Astrocyte of the spinal cord (primary cell): Measurements from ENCODE around the gene CEACAM16.

ENCODE experiments used
- DNase-seq: peaks from one replicate; pipeline ENCODE4 v3.0.0; 2011; ENCODE audit warnings: low read depth, low spot score
- H3K4me3 ChIP-seq: 2 replicates; pipeline ENCODE4 v1.5.1; 2011; ENCODE audit warnings: low read depth, mild to moderate bottlenecking, low read length, moderate library complexity
- in situ Hi-C: cut with HindIII; loops from 2 replicates; pipeline ENCODE4 v1.10.0; 2017; ENCODE audit warnings: low sequenced_read_pairs
- TF ChIP-seq, protein P1 (sequence below): IDR thresholded peaks from 2 replicates; pipeline ENCODE4 v1.5.1; 2012; ENCODE audit warnings: low read depth, mild to moderate bottlenecking, low read length, inconsistent platforms

The CEACAM16 gene

DNA sequence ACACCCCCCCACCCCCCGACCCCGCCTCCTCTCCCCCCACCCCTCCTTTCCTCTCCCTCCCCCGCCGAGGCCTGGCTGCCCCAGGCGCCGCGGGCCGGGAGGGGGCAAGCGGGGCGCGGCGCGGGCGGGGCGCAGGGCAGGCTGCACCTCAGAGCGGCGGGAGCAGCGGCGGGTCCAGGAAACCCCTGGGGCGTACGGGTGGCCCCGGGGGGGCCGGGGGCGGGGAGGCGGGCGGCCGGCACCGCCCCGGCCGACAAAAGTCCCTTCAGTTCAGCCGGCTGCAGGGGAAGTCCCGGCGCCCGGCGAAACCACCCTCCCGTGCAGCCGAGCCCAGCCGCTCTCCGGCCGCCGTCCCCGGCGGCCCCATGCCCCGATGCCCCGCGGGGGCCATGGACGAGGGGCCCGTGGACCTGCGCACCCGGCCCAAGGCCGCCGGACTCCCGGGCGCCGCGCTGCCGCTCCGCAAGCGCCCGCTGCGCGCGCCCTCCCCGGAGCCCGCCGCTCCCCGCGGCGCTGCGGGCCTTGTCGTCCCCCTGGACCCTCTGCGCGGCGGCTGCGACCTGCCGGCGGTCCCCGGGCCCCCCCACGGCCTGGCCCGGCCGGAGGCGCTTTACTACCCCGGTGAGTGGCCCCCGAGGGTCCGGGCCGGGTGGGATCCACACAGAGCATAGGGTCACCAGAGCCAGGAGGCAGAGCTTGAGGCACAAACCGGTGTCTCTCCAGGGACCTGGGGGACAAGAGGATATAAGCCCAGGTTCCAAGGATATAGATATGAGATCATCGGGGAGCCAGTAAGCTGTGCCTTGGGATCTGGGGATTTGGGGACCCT is 49.7 kb downstream of the CEACAM16 start, which contains the start of gene BCL3:
Gene BCL3, plus strand, starts transcription at position 283 of the 829 bp plus-strand sequence. Its CDS starts 83 bp downstream, at position 366.
- TF ChIP-seq, protein P1, sequence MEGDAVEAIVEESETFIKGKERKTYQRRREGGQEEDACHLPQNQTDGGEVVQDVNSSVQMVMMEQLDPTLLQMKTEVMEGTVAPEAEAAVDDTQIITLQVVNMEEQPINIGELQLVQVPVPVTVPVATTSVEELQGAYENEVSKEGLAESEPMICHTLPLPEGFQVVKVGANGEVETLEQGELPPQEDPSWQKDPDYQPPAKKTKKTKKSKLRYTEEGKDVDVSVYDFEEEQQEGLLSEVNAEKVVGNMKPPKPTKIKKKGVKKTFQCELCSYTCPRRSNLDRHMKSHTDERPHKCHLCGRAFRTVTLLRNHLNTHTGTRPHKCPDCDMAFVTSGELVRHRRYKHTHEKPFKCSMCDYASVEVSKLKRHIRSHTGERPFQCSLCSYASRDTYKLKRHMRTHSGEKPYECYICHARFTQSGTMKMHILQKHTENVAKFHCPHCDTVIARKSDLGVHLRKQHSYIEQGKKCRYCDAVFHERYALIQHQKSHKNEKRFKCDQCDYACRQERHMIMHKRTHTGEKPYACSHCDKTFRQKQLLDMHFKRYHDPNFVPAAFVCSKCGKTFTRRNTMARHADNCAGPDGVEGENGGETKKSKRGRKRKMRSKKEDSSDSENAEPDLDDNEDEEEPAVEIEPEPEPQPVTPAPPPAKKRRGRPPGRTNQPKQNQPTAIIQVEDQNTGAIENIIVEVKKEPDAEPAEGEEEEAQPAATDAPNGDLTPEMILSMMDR = no peak
- no peak for DNase-seq
- H3K4me3 ChIP-seq = peak within 1 kb of the TSS; percentile 80
- in situ Hi-C loops = no loop called here

DNA sequence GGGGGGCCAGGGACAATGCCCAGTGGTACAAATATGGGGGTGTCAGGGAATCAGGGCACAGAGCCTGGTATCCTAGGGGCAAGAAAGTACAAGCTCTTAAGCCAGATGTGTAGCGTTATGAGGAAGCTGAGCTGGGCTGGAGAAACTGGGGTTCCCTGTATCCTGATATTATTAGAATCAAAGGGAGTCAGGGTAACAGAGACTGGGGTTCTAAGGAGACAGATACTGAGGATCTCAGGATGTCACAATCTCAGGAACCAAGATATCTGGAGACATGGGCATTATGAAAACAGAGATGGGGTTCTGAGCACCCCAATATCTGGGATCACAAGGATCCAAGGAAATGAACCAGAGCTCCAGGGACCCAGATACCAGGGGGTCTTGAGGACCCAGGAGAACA is 50.3 kb downstream of the CEACAM16 start:
- peak overlapping the region; percentile 80 for H3K4me3 ChIP-seq
- in situ Hi-C loops = no loop called here
- DNase-seq = no peak
- TF ChIP-seq, protein P1 = no peak

DNA sequence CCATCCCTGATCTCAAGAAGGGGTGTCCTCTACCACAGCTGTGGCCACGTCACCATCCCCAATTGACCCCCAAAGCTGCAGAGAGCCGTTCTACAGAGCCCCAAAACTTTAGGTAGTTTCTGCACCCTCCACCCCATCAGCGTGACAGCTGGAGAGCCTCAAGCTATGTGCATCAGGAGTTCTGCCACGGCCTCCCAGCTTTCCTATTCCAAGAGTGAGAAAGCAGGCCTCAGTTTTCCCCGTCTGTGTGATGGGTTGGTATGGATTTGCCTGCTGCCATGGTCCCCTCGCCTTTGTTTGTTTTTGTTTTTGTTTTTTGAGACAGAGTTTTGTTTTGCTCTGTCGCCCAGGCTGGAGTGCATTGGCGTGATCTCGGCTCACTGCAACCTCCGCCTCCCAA is 51.0 kb downstream of the CEACAM16 start:
- TF ChIP-seq, protein P1 = no peak
- in situ Hi-C loops = no loop called here
- H3K4me3 ChIP-seq = peak overlapping the region; percentile 80
- no peak for DNase-seq

DNA sequence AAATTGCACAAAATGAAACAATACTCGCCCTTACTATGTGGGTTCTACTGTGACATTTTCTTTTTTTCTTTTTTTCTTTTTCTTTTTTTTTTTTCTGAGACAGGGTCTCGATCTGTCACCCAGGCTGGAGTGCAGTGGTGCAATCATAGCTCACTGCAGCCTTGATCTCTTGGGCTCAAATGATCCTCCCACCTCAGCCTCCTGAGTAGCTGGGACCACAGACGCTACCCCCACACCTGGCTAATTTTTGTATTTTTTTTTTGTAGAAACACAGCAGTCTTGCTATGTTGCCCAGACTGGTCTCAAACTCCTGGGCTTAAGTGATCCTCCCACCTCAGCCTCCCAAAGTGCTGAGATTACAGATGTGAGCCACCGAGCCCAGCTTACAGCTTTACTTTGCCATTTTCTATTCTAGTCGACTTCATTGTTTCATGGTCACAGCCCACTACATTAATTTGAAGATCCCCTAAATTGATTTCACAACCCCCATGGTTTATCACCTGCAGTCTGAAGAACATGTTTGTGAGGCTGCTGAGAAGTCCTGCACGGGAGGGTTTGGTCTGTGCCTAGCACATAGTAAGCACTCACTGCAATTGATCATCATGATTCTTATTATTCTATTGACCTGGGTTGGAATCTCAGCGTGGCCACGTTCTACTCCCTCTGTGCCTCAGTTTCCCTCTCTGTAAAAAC is 53.3 kb downstream of the CEACAM16 start:
- in situ Hi-C loops = no loop called here
- DNase-seq = no peak

DNA sequence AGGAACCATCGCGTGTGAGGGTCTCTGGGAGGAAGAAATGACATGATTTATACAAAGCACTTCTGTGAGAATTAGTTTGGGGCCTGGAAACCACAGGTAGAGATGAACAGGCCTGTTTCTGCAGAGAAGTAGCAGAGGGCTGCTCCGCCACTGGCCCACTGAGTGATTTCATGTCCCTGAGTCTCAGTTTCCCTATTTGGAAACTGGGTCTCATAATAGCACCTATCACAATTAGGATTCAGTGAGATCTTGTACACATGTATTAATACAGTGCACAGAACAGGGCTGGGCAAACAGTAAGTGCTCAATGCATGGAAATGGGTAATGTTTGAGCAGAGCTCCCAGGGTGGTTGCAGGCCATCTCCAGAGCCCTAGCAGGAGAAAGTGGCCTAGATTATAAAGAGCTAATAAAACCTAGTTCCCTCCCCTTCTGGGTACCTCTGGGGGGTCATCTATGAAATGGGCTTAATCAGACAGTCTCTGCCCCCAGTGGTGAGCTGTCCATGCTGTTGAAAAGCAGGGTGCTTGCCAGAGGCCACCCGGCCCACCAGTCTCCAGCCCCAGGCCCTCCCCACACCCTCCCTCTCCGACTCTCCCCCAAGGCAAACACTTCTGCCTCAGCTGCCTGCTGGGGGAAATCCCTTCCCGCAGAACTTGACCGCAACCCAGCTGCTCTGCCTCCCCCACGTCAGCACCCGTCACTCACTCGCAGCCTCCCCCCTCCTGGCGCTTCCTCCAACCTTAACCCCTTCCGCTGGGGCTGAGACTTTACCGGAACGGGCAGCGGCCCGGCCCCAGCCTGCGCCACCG is 54.1 kb downstream of the CEACAM16 start:
- peak overlapping the region; percentile 40 for H3K4me3 ChIP-seq
- TF ChIP-seq, protein P1 = peak; percentile 23
- in situ Hi-C loops = no loop called here
- peak; percentile 98 for DNase-seq

More for the DNA sequence above, 53.3 kb downstream of the CEACAM16 start:
- TF ChIP-seq, protein P1 = no peak
- H3K4me3 ChIP-seq = no peak overlapping the region

DNA sequence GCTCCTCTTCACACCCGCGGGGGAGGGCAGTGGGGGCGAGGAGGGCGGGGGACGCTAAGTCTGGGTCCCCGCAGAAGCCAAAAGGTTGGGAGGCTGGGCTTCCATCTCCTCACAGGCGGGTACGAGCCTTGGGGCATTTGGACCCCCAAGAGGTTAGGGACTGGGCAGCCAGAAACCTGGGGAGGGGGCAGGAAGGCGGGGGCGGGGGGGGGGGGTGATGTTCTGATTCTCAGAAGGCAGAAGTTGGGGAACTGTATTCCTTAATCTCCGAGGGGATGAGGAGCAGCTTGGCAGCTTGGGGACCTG is 54.6 kb downstream of the CEACAM16 start:
- no peak for DNase-seq
- peak overlapping the region; percentile 40 for H3K4me3 ChIP-seq
- in situ Hi-C loops = no loop called here
- TF ChIP-seq, protein P1 = no peak
